ENCODE measurements around the gene MAP3K14.
"Not testable (repeated sequence)": the region's sequence is repeated elsewhere in the genome, so short reads cannot be mapped to it uniquely, and the experiment has no call there.

Gene MAP3K14

GRCh38 chr17:45258981-45259380 lies 57.8 kb downstream of the MAP3K14 start:
- DNase-seq (ENCODE audit: low read depth in 2 of 2): no peak

GRCh38 chr17:45257115-45257514 lies 59.7 kb downstream of the MAP3K14 start:
- DNase-seq (ENCODE audit: low read depth in 2 of 2): no peak

- no peak for DNase-seq (ENCODE audit: low read depth in 2 of 2)
Measured at GRCh38 chr17:45256114-45256966, 60.5 kb downstream of the MAP3K14 start.

GRCh38 chr17:45255358-45255757 lies 61.5 kb downstream of the MAP3K14 start:
- DNase-seq (ENCODE audit: low read depth in 2 of 2): no peak

- no peak for DNase-seq (ENCODE audit: low read depth in 2 of 2)
Measured at GRCh38 chr17:45253879-45254278, 62.9 kb downstream of the MAP3K14 start.

GRCh38 chr17:45253237-45253636 lies 63.6 kb downstream of the MAP3K14 start:
- DNase-seq (ENCODE audit: low read depth in 2 of 2): not testable (repeated sequence)

- no peak for DNase-seq (ENCODE audit: low read depth in 2 of 2)
Measured at GRCh38 chr17:45251931-45252330, 64.9 kb downstream of the MAP3K14 start.

GRCh38 chr17:45248132-45248957 lies 68.5 kb downstream of the MAP3K14 start:
- peak; percentile 70 to 76 for DNase-seq (ENCODE audit: low read depth in 2 of 2)

GRCh38 chr17:45247429-45248131 lies 69.2 kb downstream of the MAP3K14 start:
- peak; percentile 92 to 94 for DNase-seq (ENCODE audit: low read depth in 2 of 2)

- DNase-seq (ENCODE audit: low read depth in 2 of 2): no peak
Measured at GRCh38 chr17:45246861-45247428, 69.9 kb downstream of the MAP3K14 start.

GRCh38 chr17:45246338-45246737 lies 70.5 kb downstream of the MAP3K14 start:
- DNase-seq (ENCODE audit: low read depth in 2 of 2): no peak

GRCh38 chr17:45244725-45245656 lies 71.8 kb downstream of the MAP3K14 start:
- no peak for DNase-seq (ENCODE audit: low read depth in 2 of 2)

- no peak for DNase-seq (ENCODE audit: low read depth in 2 of 2)
Measured at GRCh38 chr17:45243750-45244149, 73.1 kb downstream of the MAP3K14 start.

- DNase-seq (ENCODE audit: low read depth in 2 of 2): no peak
Measured at GRCh38 chr17:45242029-45242414, 74.8 kb downstream of the MAP3K14 start.

GRCh38 chr17:45241328-45242028 lies 75.3 kb downstream of the MAP3K14 start:
- no peak for DNase-seq (ENCODE audit: low read depth in 2 of 2)

GRCh38 chr17:45240905-45241327 lies 75.9 kb downstream of the MAP3K14 start:
- DNase-seq (ENCODE audit: low read depth in 2 of 2): no peak

GRCh38 chr17:45238155-45238774 lies 78.6 kb downstream of the MAP3K14 start:
- DNase-seq (ENCODE audit: low read depth in 2 of 2): no peak

GRCh38 chr17:45237686-45238085 lies 79.1 kb downstream of the MAP3K14 start:
- DNase-seq (ENCODE audit: low read depth in 2 of 2): no peak

- no peak for DNase-seq (ENCODE audit: low read depth in 2 of 2)
Measured at GRCh38 chr17:45236282-45236606, 80.6 kb downstream of the MAP3K14 start.

All from stimulated activated CD8-positive, alpha-beta memory T cell treated with anti-CD3 and anti-CD28 coated beads, Interleukin-15, amount 100 ng/mL, for 4 hours (primary cell).